GM23338 (cell line): ENCODE results near the gene CDHR5. TPM values are rescaled to one million over a fixed set of nuclear protein-coding genes. Genes with fewer than 3 reads are reported as not detected.

Experiments
- ATAC-seq: fragments of 200-7000 bp; cut with Tn5 transposase; 3 replicates; pipeline ENCODE4 v1.9.1; 2020
- DNase-seq: peaks from one replicate; pipeline ENCODE4 v3.0.0-alpha.2; 2015; ENCODE audit warnings: low spot score
- H2AFZ ChIP-seq: fragments of 200-600 bp; sonication (generic); 2 replicates; pipeline ENCODE4 v1.8.0; 2016; ENCODE audit warnings: antibody characterized with exemption, mild to moderate bottlenecking, moderate library complexity
- H3F3A ChIP-seq: fragments of 200-600 bp; sonication (generic); replicated peaks from 2 replicates; pipeline ENCODE4 v1.8.0; 2017; ENCODE audit warnings: antibody characterized with exemption, mixed run types, low read depth
- H3K27ac ChIP-seq: fragments of 200-600 bp; sonication (generic); 2 replicates; pipeline ENCODE4 v1.6.1; 2016; ENCODE audit warnings: low read depth
- H3K27me3 ChIP-seq: fragments of 200-600 bp; sonication (generic); 2 replicates; pipeline ENCODE4 v1.8.0; 2016; ENCODE audit warnings: mild to moderate bottlenecking, mixed run types, moderate library complexity; ENCODE audit not compliant: insufficient read depth
- H3K36me3 ChIP-seq: fragments of 200-600 bp; sonication (generic); 2 replicates; pipeline ENCODE4 v1.8.0; 2016; ENCODE audit warnings: mild to moderate bottlenecking; ENCODE audit not compliant: insufficient read depth
- H3K4me1 ChIP-seq: fragments of 200-600 bp; sonication (generic); 2 replicates; pipeline ENCODE4 v1.8.0; 2016; ENCODE audit warnings: mild to moderate bottlenecking, moderate library complexity; ENCODE audit not compliant: insufficient read depth
- H3K4me2 ChIP-seq: fragments of 200-600 bp; sonication (generic); 2 replicates; pipeline ENCODE4 v1.7.1; 2017; ENCODE audit warnings: mixed run types
- H3K4me3 ChIP-seq: fragments of 200-600 bp; sonication (generic); 2 replicates; pipeline ENCODE4 v1.6.1; 2016; ENCODE audit warnings: mixed run types
- H3K79me2 ChIP-seq: fragments of 200-600 bp; sonication (generic); replicated peaks from 2 replicates; pipeline ENCODE4 v1.8.0; 2017; ENCODE audit warnings: mild to moderate bottlenecking; ENCODE audit not compliant: insufficient read depth
- H3K9me2 ChIP-seq: fragments of 200-600 bp; sonication (generic); 2 replicates; pipeline ENCODE4 v1.8.0; 2017; ENCODE audit not compliant: insufficient read depth
- H4K20me1 ChIP-seq: fragments of 200-600 bp; sonication (generic); replicated peaks from 2 replicates; pipeline ENCODE4 v1.8.0; 2017; ENCODE audit warnings: mild to moderate bottlenecking; ENCODE audit not compliant: insufficient read depth
- H3K27ac Mint-ChIP-seq: 2 replicates; pipeline ENCODE4 v1.8.0; 2020; ENCODE audit warnings: inconsistent platforms, mild to moderate bottlenecking, moderate library complexity, mixed read lengths
- H3K27me3 Mint-ChIP-seq: 3 replicates; pipeline ENCODE4 v1.8.0; 2022; ENCODE audit warnings: low read depth, mild to moderate bottlenecking, moderate library complexity, mixed read lengths, inconsistent platforms; ENCODE audit not compliant: insufficient read depth, poor library complexity
- H3K36me3 Mint-ChIP-seq: 3 replicates; pipeline ENCODE4 v1.8.0; 2021; ENCODE audit warnings: low read depth, mild to moderate bottlenecking, inconsistent platforms, moderate library complexity, mixed read lengths
- H3K4me1 Mint-ChIP-seq: 3 replicates; pipeline ENCODE4 v1.8.0; 2020; ENCODE audit warnings: mild to moderate bottlenecking, inconsistent platforms, mixed read lengths
- H3K4me3 Mint-ChIP-seq: 3 replicates; pipeline ENCODE4 v1.8.0; 2021; ENCODE audit warnings: moderate library complexity, mild to moderate bottlenecking, inconsistent platforms, mixed read lengths
- H3K9me3 Mint-ChIP-seq: 3 replicates; pipeline ENCODE4 v1.8.0; 2020; ENCODE audit warnings: moderate library complexity, mild to moderate bottlenecking, inconsistent platforms, mixed read lengths
- CREB1 ChIP-seq: fragments of 250-450 bp; sonication (Bioruptor Pico); IDR thresholded peaks from 2 replicates; pipeline ENCODE4 v1.5.0; 2020; ENCODE audit warnings: low read depth, mild to moderate bottlenecking, moderate library complexity
- EZH2 ChIP-seq: fragments of 200-600 bp; sonication (generic); IDR thresholded peaks from one replicate; pipeline ENCODE4 v1.8.0; 2017; ENCODE audit warnings: antibody characterized with exemption, mild to moderate bottlenecking, low read depth; ENCODE audit not compliant: unreplicated experiment
- EZH2phosphoT487 ChIP-seq: fragments of 200-600 bp; sonication (generic); IDR thresholded peaks from one replicate; pipeline ENCODE4 v1.8.1; 2018; ENCODE audit warnings: antibody characterized with exemption; ENCODE audit not compliant: unreplicated experiment
- JUNB ChIP-seq: IDR thresholded peaks from one replicate; pipeline ENCODE4 v1.6.1; 2016; ENCODE audit warnings: antibody characterized with exemption; ENCODE audit not compliant: unreplicated experiment
- NANOG ChIP-seq: IDR thresholded peaks from 2 replicates; pipeline ENCODE4 v1.6.1; 2016; ENCODE audit warnings: antibody characterized with exemption, borderline replicate concordance
- POLR2AphosphoS5 ChIP-seq: IDR thresholded peaks from 2 replicates; pipeline ENCODE4 v1.6.1; 2016; ENCODE audit warnings: antibody characterized with exemption, low read depth
- STAT1 ChIP-seq: IDR thresholded peaks from one replicate; pipeline ENCODE4 v1.6.1; 2016; ENCODE audit warnings: antibody characterized with exemption; ENCODE audit not compliant: unreplicated experiment
- ZNF114 ChIP-seq: fragments of 250-450 bp; sonication (Bioruptor Pico); IDR thresholded peaks from 2 replicates; pipeline ENCODE4 v1.5.0; 2020; ENCODE audit warnings: mild to moderate bottlenecking, moderate library complexity
- ZNF331 ChIP-seq: fragments of 250-450 bp; sonication (Bioruptor Pico); IDR thresholded peaks from 2 replicates; pipeline ENCODE4 v1.5.0; 2020; ENCODE audit warnings: low read depth, mild to moderate bottlenecking, moderate library complexity
- polyA plus RNA-seq: library from polyadenylated mRNA; unstranded; fragments of >200 nt; fragmentation: Nextera tagmentation; extraction: Ambion mirVana; gene quantifications from 2 replicates; pipeline ENCODE4 v1.2.1, GENCODE V29; 2016
- total RNA-seq: library from RNA; depleted of rRNA; stranded (reverse); fragments of >200 nt; shearing (Covaris generic); gene quantifications from 2 replicates; pipeline ENCODE4 v1.2.3, GENCODE V29; 2014
- TF ChIP-seq, protein P1 (sequence below): IDR thresholded peaks from one replicate; pipeline ENCODE4 v1.6.1; 2018; ENCODE audit warnings: antibody characterized with exemption; ENCODE audit not compliant: unreplicated experiment
- TF ChIP-seq, protein P2 (sequence below), 2 experiments: fragments of 200-600 bp in 1 of 2; sonication (generic) in 1 of 2; conservative IDR thresholded peaks; 2 replicates each; pipeline versions ENCODE4 v1.5.1 to v1.6.1; 2016 to 2017; ENCODE audit warnings: antibody characterized with exemption in 2 of 2, low read depth in 2 of 2, mild to moderate bottlenecking in 2 of 2, moderate library complexity in 1 of 2
- TF ChIP-seq, protein P3 (sequence below): IDR thresholded peaks from 2 replicates; pipeline ENCODE4 v1.6.1; 2016; ENCODE audit warnings: antibody characterized with exemption
- TF ChIP-seq, protein P4 (sequence below): fragments of 250-450 bp; sonication (Bioruptor Pico); IDR thresholded peaks from 2 replicates; pipeline ENCODE4 v1.5.0; 2020; ENCODE audit warnings: mild to moderate bottlenecking, moderate library complexity

CDHR5 gene
- total and polyA plus RNA-seq, 2 experiments from 2014 or later: not detected

DNA sequence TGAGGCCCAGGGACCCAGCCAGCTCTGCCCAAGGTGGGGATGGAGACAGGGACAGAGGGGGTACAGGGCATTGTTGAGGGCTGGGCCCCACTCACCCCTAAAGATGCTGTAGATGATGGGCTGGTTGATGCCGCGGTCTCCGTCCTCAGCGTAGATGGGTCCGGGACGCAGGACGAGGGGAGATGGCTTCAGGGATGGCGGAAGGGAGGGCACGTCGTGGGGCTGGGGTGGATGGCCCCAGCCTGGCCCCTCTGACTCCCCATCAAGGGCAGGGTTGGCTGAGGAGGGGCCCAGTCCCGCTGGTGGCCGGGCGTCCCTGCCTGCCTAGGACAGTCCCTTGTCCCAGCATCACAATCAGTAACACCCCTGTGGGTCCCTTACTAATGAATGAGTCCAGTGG lies 4.6 kb downstream of the CDHR5 start (continued):
- TF ChIP-seq, protein P1, sequence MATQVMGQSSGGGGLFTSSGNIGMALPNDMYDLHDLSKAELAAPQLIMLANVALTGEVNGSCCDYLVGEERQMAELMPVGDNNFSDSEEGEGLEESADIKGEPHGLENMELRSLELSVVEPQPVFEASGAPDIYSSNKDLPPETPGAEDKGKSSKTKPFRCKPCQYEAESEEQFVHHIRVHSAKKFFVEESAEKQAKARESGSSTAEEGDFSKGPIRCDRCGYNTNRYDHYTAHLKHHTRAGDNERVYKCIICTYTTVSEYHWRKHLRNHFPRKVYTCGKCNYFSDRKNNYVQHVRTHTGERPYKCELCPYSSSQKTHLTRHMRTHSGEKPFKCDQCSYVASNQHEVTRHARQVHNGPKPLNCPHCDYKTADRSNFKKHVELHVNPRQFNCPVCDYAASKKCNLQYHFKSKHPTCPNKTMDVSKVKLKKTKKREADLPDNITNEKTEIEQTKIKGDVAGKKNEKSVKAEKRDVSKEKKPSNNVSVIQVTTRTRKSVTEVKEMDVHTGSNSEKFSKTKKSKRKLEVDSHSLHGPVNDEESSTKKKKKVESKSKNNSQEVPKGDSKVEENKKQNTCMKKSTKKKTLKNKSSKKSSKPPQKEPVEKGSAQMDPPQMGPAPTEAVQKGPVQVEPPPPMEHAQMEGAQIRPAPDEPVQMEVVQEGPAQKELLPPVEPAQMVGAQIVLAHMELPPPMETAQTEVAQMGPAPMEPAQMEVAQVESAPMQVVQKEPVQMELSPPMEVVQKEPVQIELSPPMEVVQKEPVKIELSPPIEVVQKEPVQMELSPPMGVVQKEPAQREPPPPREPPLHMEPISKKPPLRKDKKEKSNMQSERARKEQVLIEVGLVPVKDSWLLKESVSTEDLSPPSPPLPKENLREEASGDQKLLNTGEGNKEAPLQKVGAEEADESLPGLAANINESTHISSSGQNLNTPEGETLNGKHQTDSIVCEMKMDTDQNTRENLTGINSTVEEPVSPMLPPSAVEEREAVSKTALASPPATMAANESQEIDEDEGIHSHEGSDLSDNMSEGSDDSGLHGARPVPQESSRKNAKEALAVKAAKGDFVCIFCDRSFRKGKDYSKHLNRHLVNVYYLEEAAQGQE: no peak
- no peak for TF ChIP-seq NANOG
- no peak for TF ChIP-seq ZNF114 (CRISPR knock-in tag)
- no peak for TF ChIP-seq EZH2
- no peak for TF ChIP-seq JUNB

DNA sequence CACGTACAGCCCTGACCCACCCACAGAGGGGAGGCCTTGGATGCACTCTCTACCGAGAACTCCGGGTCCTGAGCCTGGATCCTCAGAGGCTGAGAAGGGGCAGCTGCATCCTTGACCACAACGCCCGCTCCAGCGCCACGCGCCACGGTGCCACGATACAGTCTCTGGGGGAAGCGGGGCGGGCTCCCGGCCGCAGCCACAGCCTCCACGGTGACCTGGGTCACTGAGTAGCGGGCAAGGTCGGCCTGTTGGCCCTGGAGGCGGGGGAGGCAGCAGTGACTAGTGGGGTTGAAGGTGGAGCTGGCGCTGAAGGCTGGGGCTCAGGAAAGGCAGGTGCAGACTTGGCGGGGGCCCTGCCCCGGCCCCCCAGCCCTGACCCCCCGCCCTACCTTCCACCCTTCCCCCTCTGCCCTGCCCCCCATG lies 5.1 kb downstream of the CDHR5 start:
- peaks cover 9% of the 10 kb centered on the region for H3F3A ChIP-seq
- Mint-ChIP-seq H3K27me3 (peaks cover 14% of the 10 kb centered on the region), H3K9me3 (no peaks in the 10 kb centered on the region)
- TF ChIP-seq STAT1: no peak
- TF ChIP-seq EZH2phosphoT487: no peak
- no peak for TF ChIP-seq ZNF331 (CRISPR knock-in tag)
- no peak for TF ChIP-seq ZNF114 (CRISPR knock-in tag)
- TF ChIP-seq, protein P2, sequence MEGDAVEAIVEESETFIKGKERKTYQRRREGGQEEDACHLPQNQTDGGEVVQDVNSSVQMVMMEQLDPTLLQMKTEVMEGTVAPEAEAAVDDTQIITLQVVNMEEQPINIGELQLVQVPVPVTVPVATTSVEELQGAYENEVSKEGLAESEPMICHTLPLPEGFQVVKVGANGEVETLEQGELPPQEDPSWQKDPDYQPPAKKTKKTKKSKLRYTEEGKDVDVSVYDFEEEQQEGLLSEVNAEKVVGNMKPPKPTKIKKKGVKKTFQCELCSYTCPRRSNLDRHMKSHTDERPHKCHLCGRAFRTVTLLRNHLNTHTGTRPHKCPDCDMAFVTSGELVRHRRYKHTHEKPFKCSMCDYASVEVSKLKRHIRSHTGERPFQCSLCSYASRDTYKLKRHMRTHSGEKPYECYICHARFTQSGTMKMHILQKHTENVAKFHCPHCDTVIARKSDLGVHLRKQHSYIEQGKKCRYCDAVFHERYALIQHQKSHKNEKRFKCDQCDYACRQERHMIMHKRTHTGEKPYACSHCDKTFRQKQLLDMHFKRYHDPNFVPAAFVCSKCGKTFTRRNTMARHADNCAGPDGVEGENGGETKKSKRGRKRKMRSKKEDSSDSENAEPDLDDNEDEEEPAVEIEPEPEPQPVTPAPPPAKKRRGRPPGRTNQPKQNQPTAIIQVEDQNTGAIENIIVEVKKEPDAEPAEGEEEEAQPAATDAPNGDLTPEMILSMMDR (conservative IDR thresholded peaks at IDR 0.05; ENCODE audit: low read depth in 2 of 2): no peak
- TF ChIP-seq POLR2AphosphoS5: no peak
- TF ChIP-seq, protein P3, sequence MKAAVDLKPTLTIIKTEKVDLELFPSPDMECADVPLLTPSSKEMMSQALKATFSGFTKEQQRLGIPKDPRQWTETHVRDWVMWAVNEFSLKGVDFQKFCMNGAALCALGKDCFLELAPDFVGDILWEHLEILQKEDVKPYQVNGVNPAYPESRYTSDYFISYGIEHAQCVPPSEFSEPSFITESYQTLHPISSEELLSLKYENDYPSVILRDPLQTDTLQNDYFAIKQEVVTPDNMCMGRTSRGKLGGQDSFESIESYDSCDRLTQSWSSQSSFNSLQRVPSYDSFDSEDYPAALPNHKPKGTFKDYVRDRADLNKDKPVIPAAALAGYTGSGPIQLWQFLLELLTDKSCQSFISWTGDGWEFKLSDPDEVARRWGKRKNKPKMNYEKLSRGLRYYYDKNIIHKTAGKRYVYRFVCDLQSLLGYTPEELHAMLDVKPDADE: no peak
- no peak for TF ChIP-seq JUNB
- TF ChIP-seq, protein P4, sequence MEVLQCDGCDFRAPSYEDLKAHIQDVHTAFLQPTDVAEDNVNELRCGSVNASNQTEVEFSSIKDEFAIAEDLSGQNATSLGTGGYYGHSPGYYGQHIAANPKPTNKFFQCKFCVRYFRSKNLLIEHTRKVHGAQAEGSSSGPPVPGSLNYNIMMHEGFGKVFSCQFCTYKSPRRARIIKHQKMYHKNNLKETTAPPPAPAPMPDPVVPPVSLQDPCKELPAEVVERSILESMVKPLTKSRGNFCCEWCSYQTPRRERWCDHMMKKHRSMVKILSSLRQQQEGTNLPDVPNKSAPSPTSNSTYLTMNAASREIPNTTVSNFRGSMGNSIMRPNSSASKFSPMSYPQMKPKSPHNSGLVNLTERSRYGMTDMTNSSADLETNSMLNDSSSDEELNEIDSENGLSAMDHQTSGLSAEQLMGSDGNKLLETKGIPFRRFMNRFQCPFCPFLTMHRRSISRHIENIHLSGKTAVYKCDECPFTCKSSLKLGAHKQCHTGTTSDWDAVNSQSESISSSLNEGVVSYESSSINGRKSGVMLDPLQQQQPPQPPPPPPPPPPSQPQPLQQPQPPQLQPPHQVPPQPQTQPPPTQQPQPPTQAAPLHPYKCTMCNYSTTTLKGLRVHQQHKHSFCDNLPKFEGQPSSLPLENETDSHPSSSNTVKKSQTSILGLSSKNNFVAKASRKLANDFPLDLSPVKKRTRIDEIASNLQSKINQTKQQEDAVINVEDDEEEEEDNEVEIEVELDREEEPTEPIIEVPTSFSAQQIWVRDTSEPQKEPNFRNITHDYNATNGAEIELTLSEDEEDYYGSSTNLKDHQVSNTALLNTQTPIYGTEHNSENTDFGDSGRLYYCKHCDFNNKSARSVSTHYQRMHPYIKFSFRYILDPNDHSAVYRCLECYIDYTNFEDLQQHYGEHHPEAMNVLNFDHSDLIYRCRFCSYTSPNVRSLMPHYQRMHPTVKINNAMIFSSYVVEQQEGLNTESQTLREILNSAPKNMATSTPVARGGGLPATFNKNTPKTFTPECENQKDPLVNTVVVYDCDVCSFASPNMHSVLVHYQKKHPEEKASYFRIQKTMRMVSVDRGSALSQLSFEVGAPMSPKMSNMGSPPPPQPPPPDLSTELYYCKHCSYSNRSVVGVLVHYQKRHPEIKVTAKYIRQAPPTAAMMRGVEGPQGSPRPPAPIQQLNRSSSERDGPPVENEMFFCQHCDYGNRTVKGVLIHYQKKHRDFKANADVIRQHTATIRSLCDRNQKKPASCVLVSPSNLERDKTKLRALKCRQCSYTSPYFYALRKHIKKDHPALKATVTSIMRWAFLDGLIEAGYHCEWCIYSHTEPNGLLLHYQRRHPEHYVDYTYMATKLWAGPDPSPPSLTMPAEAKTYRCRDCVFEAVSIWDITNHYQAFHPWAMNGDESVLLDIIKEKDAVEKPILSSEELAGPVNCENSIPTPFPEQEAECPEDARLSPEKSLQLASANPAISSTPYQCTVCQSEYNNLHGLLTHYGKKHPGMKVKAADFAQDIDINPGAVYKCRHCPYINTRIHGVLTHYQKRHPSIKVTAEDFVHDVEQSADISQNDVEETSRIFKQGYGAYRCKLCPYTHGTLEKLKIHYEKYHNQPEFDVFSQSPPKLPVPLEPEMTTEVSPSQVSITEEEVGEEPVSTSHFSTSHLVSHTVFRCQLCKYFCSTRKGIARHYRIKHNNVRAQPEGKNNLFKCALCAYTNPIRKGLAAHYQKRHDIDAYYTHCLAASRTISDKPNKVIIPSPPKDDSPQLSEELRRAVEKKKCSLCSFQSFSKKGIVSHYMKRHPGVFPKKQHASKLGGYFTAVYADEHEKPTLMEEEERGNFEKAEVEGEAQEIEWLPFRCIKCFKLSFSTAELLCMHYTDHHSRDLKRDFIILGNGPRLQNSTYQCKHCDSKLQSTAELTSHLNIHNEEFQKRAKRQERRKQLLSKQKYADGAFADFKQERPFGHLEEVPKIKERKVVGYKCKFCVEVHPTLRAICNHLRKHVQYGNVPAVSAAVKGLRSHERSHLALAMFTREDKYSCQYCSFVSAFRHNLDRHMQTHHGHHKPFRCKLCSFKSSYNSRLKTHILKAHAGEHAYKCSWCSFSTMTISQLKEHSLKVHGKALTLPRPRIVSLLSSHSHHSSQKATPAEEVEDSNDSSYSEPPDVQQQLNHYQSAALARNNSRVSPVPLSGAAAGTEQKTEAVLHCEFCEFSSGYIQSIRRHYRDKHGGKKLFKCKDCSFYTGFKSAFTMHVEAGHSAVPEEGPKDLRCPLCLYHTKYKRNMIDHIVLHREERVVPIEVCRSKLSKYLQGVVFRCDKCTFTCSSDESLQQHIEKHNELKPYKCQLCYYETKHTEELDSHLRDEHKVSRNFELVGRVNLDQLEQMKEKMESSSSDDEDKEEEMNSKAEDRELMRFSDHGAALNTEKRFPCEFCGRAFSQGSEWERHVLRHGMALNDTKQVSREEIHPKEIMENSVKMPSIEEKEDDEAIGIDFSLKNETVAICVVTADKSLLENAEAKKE (CRISPR knock-in tag): no peak
- no peak for TF ChIP-seq CREB1

More for the DNA sequence above, 5.1 kb downstream of the CDHR5 start:
- Histone ChIP-seq H3K9me2 (no peaks in the 10 kb centered on the region), H3K79me2 (no peaks in the 10 kb centered on the region), H3K27me3 (no peaks in the 10 kb centered on the region), H3K27ac (no peak overlapping the region), H3K4me2 (no peak overlapping the region), H2AFZ (no peak overlapping the region), H4K20me1 (no peaks in the 10 kb centered on the region), H3K4me3 (no peak overlapping the region), H3K36me3 (no peaks in the 10 kb centered on the region), H3K4me1 (peaks cover 7% of the 10 kb centered on the region; the same call in 1 of the 2 replicates)
- Mint-ChIP-seq H3K4me3 (no peak overlapping the region), H3K36me3 (no peaks in the 10 kb centered on the region), H3K4me1 (no peaks in the 10 kb centered on the region; the same call in 2 of the 3 replicates), H3K27ac (no peak overlapping the region)
- no peak for ATAC-seq
- no peak for DNase-seq
